ENCODE results near the gene MEIS2. TPM values are rescaled to one million over a fixed set of nuclear protein-coding genes. Genes with fewer than 3 reads are reported as not detected.

The MEIS2 gene
- total and polyA plus RNA-seq, 2 of the 13 experiments (the other 11 are each of a cell fraction or from before 2014, with no cell fraction given): 10.7 to 12.4 TPM

DNA sequence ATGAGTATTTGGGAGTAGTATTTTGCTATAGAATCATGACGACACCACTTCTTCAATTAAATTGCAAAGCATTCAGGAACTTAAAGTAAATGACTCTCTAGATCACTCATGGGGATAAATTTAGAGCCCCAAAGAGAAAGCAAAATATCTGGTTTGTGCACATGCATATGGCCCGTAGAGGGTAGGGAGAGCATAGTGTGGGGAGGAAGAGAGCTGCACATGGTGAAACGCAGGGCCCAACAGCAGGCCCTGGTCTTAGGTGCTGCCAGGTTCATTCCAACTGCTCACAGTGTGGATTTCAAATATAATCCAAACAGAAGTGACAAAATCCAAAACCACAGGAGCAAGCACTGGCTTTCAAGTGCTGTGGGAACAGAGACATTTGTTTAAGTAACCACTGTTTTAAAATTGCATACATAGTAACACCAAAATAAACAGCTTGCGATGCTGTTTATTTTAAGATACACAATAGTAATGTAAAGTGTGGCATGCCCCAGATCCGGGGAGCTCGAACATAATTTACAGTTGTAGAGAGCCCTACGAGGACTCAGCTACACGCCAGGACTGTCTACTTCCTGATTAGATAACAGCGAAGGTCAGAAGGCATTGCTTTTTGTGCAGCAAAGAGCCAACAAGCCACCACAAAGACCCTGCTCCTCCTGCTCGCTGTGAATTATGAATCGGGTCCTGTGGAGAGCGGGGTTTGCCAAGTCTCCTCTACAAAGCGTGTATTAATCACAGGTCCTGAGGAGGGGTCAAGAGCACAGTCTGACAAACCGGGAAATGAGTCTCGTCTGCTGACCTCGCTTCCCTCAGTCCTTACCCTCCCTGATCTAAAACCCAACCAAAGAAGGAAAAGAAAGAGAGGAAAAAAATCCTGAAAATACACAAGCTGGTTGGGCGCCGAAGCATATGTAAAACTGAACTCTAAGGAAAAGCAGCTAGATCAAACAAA, 80.6 kb downstream of the MEIS2 start (continued):
- TF ChIP-seq, protein P1, sequence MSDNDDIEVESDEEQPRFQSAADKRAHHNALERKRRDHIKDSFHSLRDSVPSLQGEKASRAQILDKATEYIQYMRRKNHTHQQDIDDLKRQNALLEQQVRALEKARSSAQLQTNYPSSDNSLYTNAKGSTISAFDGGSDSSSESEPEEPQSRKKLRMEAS (IDR thresholded peaks at IDR 0.05): no peak
- TF ChIP-seq ZNF260 (CRISPR knock-in tag; IDR thresholded peaks at IDR 0.05; ENCODE audit: borderline replicate concordance, low read depth): no peak
- TF ChIP-seq ZNF547 (CRISPR knock-in tag; IDR thresholded peaks at IDR 0.05): no peak
- no peak for TF ChIP-seq MBD4 (IDR thresholded peaks at IDR 0.05; ENCODE audit: borderline replicate concordance, low read length)
- TF ChIP-seq, protein P2, sequence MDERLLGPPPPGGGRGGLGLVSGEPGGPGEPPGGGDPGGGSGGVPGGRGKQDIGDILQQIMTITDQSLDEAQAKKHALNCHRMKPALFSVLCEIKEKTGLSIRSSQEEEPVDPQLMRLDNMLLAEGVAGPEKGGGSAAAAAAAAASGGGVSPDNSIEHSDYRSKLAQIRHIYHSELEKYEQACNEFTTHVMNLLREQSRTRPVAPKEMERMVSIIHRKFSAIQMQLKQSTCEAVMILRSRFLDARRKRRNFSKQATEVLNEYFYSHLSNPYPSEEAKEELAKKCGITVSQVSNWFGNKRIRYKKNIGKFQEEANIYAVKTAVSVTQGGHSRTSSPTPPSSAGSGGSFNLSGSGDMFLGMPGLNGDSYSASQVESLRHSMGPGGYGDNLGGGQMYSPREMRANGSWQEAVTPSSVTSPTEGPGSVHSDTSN (CRISPR knock-in tag; IDR thresholded peaks at IDR 0.05): no peak
- no peak for TF ChIP-seq PHF20 (CRISPR knock-in tag; IDR thresholded peaks at IDR 0.05)
- TF ChIP-seq NFKBIZ (CRISPR knock-in tag; IDR thresholded peaks at IDR 0.05): no peak
- TF ChIP-seq, protein P3, sequence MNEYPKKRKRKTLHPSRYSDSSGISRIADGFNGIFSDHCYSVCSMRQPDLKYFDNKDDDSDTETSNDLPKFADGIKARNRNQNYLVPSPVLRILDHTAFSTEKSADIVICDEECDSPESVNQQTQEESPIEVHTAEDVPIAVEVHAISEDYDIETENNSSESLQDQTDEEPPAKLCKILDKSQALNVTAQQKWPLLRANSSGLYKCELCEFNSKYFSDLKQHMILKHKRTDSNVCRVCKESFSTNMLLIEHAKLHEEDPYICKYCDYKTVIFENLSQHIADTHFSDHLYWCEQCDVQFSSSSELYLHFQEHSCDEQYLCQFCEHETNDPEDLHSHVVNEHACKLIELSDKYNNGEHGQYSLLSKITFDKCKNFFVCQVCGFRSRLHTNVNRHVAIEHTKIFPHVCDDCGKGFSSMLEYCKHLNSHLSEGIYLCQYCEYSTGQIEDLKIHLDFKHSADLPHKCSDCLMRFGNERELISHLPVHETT (CRISPR knock-in tag; conservative IDR thresholded peaks at IDR 0.05): no peak
- TF ChIP-seq ZNF766 (CRISPR knock-in tag; IDR thresholded peaks at IDR 0.05; ENCODE audit: borderline replicate concordance): no peak
- no peak for TF ChIP-seq ZIK1 (CRISPR knock-in tag; IDR thresholded peaks at IDR 0.05; ENCODE audit: borderline replicate concordance, low read depth)
- no peak for TF ChIP-seq ETV6 (CRISPR knock-in tag; conservative IDR thresholded peaks at IDR 0.05)
- TF ChIP-seq, protein P4, sequence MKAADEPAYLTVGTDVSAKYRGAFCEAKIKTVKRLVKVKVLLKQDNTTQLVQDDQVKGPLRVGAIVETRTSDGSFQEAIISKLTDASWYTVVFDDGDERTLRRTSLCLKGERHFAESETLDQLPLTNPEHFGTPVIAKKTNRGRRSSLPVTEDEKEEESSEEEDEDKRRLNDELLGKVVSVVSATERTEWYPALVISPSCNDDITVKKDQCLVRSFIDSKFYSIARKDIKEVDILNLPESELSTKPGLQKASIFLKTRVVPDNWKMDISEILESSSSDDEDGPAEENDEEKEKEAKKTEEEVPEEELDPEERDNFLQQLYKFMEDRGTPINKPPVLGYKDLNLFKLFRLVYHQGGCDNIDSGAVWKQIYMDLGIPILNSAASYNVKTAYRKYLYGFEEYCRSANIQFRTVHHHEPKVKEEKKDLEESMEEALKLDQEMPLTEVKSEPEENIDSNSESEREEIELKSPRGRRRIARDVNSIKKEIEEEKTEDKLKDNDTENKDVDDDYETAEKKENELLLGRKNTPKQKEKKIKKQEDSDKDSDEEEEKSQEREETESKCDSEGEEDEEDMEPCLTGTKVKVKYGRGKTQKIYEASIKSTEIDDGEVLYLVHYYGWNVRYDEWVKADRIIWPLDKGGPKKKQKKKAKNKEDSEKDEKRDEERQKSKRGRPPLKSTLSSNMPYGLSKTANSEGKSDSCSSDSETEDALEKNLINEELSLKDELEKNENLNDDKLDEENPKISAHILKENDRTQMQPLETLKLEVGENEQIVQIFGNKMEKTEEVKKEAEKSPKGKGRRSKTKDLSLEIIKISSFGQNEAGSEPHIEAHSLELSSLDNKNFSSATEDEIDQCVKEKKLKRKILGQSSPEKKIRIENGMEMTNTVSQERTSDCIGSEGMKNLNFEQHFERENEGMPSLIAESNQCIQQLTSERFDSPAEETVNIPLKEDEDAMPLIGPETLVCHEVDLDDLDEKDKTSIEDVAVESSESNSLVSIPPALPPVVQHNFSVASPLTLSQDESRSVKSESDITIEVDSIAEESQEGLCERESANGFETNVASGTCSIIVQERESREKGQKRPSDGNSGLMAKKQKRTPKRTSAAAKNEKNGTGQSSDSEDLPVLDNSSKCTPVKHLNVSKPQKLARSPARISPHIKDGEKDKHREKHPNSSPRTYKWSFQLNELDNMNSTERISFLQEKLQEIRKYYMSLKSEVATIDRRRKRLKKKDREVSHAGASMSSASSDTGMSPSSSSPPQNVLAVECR (CRISPR knock-in tag; IDR thresholded peaks at IDR 0.05; ENCODE audit: borderline replicate concordance): peak; percentile 25; the same call in 1 of the 2 replicates
- TF ChIP-seq ZNF207 (IDR thresholded peaks at IDR 0.05; ENCODE audit: borderline replicate concordance): no peak
- no peak for TF ChIP-seq ZNF780A (CRISPR knock-in tag; IDR thresholded peaks at IDR 0.05)
- TF ChIP-seq, protein P5, sequence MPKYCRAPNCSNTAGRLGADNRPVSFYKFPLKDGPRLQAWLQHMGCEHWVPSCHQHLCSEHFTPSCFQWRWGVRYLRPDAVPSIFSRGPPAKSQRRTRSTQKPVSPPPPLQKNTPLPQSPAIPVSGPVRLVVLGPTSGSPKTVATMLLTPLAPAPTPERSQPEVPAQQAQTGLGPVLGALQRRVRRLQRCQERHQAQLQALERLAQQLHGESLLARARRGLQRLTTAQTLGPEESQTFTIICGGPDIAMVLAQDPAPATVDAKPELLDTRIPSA (CRISPR knock-in tag; IDR thresholded peaks at IDR 0.05; ENCODE audit: borderline replicate concordance): no peak
- no peak for TF ChIP-seq ZNF572 (CRISPR knock-in tag; IDR thresholded peaks at IDR 0.05)
- no peak for TF ChIP-seq NR1H2 (CRISPR knock-in tag; IDR thresholded peaks at IDR 0.05; ENCODE audit: borderline replicate concordance, low read depth)
- peak; percentile 81; the same call in 1 of the 2 replicates for TF ChIP-seq KMT2A (CRISPR knock-in tag; IDR thresholded peaks at IDR 0.05)
- no peak for TF ChIP-seq CHD4 (IDR thresholded peaks at IDR 0.05; ENCODE audit: borderline replicate concordance, low read length)
- TF ChIP-seq NCOR1 (IDR thresholded peaks at IDR 0.05; ENCODE audit: borderline replicate concordance, low read length): 0 out of 2 replicates have a peak, but pooled peaks have one; percentile 22
- no peak for TF ChIP-seq DNMT3B (CRISPR knock-in tag; conservative IDR thresholded peaks at IDR 0.05)
- TF ChIP-seq CHD2 (IDR thresholded peaks at IDR 0.05; ENCODE audit: low read depth, low read length): no peak

All from HepG2 (cell line).